Fibroblast of lung (primary cell): ENCODE results near the gene ITGA8. TPM values are rescaled to one million over a fixed set of nuclear protein-coding genes. Genes with fewer than 3 reads are reported as not detected.

ENCODE experiments used
- DNase-seq, 2 donors: peaks; one replicate each; pipeline versions ENCODE4 v3.0.0 to v3.0.0-alpha.2; 2010; ENCODE audit warnings: low read depth in 2 of 2
- H2AFZ ChIP-seq: 2 replicates; pipeline ENCODE4 v1.5.1; 2012; ENCODE audit warnings: low read length, control low read depth, inconsistent platforms
- H3K27ac ChIP-seq: 2 replicates; pipeline ENCODE4 v1.5.1; 2011; ENCODE audit warnings: low read length, control low read depth; ENCODE audit not compliant: insufficient read depth
- H3K27me3 ChIP-seq: 2 replicates; pipeline ENCODE4 v1.5.1; 2011; ENCODE audit warnings: mild to moderate bottlenecking, low read length; ENCODE audit not compliant: control insufficient read depth, insufficient read depth
- H3K36me3 ChIP-seq: 2 replicates; pipeline ENCODE4 v1.5.1; 2011; ENCODE audit warnings: low read length; ENCODE audit not compliant: control insufficient read depth, insufficient read depth
- H3K4me1 ChIP-seq: 2 replicates; pipeline ENCODE4 v1.5.1; 2011; ENCODE audit warnings: low read length; ENCODE audit not compliant: control insufficient read depth, insufficient read depth; ENCODE audit errors: extremely low read depth
- H3K4me2 ChIP-seq: 2 replicates; pipeline ENCODE4 v1.5.1; 2011; ENCODE audit warnings: low read length, control low read depth; ENCODE audit not compliant: insufficient read depth; ENCODE audit errors: extremely low read depth
- H3K4me3 ChIP-seq, 4 experiments: fragments of 200-600 bp in 1 of 4; sonication (generic) in 1 of 4; replicated peaks in 1 of 4; 2 replicates each; pipeline ENCODE4 v1.5.1; 2011 to 2016; ENCODE audit warnings: low read length in 4 of 4, low read depth in 3 of 4, mild to moderate bottlenecking in 3 of 4, control low read depth in 2 of 4, inconsistent platforms in 1 of 4, mixed read lengths in 1 of 4; ENCODE audit not compliant: insufficient read depth in 1 of 4; ENCODE audit errors: control extremely low read depth in 1 of 4
- H3K79me2 ChIP-seq: 2 replicates; pipeline ENCODE4 v1.5.1; 2012; ENCODE audit warnings: mild to moderate bottlenecking, low read length, inconsistent platforms; ENCODE audit not compliant: control insufficient read depth, insufficient read depth
- H3K9ac ChIP-seq: 2 replicates; pipeline ENCODE4 v1.5.1; 2011; ENCODE audit warnings: mild to moderate bottlenecking, low read length, control low read depth; ENCODE audit not compliant: insufficient read depth
- H3K9me3 ChIP-seq: 2 replicates; pipeline ENCODE4 v1.5.1; 2012; ENCODE audit warnings: low read depth, low read length; ENCODE audit not compliant: control insufficient read depth, insufficient read depth
- H4K20me1 ChIP-seq: 2 replicates; pipeline ENCODE4 v1.5.1; 2011; ENCODE audit warnings: low read length; ENCODE audit not compliant: control insufficient read depth, insufficient read depth; ENCODE audit errors: extremely low read depth
- EZH2 ChIP-seq: IDR thresholded peaks from 2 replicates; pipeline ENCODE4 v1.5.1; 2012; ENCODE audit warnings: low read length, control low read depth, mild to moderate bottlenecking; ENCODE audit errors: missing control alignments
- polyA plus RNA-seq, 2 donors: library from polyadenylated mRNA; depleted of rRNA in 1 of 2; stranded (reverse) in 1 of 2; unstranded in 1 of 2; fragments of >200 nt; gene quantifications; 2 replicates each; pipeline ENCODE4 v1.2.1, GENCODE V29; 2011 to 2012; ENCODE audit warnings: missing spikeins in 1 of 2
- total RNA-seq: library from RNA; depleted of rRNA; stranded (reverse); fragments of >200 nt; gene quantifications from 2 replicates; pipeline ENCODE4 v1.2.1, GENCODE V29; 2014
- TF ChIP-seq, protein P1 (sequence below), 2 donors: IDR thresholded peaks in 1 of 2; conservative IDR thresholded peaks in 1 of 2; 1 replicate in 1 of 2; 2 replicates in 1 of 2; pipeline ENCODE4 v1.5.1; 2011 to 2012; ENCODE audit warnings: low read length in 2 of 2, control low read depth in 1 of 2, inconsistent platforms in 1 of 2, low read depth in 1 of 2, mild to moderate bottlenecking in 1 of 2

ITGA8 gene
- total and polyA plus RNA-seq, 2 donors (not counting 1 experiment from before 2014, with no cell fraction given) = 0.62 to 0.99 TPM

DNA sequence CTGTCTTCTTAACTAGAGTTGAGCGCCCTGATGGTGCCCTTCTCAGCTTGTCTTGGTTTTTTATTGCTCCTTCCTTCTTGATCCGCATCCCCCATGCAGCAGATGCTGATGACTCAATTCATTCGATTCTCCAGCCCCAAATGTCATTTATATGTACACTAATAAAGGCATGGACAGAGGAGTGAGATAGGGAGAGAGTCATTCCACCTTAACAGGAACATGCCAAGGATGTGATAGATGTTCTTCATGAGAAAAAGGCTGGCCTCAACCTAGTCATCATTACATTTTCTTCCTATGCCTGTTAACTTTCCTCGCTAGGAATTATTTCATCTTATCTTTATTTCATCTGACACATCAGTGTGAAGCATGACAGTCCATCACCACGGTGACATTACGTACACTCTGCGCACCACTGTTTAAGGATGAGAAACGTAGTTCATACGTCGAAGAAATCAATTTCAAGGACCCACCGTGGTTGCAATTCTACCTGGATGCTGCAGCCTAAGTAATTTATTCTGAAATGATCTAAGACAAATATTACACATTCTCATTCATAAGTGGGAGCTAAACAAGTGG is 198.3 kb downstream of the ITGA8 start:
- H3K27me3 ChIP-seq = no peaks in the 10 kb centered on the region
- no peak overlapping the region for H3K4me3 ChIP-seq
- H2AFZ ChIP-seq = no peak overlapping the region
- no peaks in the 10 kb centered on the region for H3K9me3 ChIP-seq
- H3K36me3 ChIP-seq = no peaks in the 10 kb centered on the region
- no peaks in the 10 kb centered on the region for H3K79me2 ChIP-seq
- H3K9ac ChIP-seq = no peak overlapping the region
- H3K4me1 ChIP-seq = no peaks in the 10 kb centered on the region
- DNase-seq = no peak
- H3K27ac ChIP-seq = no peak overlapping the region
- TF ChIP-seq, protein P1, sequence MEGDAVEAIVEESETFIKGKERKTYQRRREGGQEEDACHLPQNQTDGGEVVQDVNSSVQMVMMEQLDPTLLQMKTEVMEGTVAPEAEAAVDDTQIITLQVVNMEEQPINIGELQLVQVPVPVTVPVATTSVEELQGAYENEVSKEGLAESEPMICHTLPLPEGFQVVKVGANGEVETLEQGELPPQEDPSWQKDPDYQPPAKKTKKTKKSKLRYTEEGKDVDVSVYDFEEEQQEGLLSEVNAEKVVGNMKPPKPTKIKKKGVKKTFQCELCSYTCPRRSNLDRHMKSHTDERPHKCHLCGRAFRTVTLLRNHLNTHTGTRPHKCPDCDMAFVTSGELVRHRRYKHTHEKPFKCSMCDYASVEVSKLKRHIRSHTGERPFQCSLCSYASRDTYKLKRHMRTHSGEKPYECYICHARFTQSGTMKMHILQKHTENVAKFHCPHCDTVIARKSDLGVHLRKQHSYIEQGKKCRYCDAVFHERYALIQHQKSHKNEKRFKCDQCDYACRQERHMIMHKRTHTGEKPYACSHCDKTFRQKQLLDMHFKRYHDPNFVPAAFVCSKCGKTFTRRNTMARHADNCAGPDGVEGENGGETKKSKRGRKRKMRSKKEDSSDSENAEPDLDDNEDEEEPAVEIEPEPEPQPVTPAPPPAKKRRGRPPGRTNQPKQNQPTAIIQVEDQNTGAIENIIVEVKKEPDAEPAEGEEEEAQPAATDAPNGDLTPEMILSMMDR (conservative IDR thresholded peaks at IDR 0.05 in 1 of 2, IDR thresholded peaks at IDR 0.05 in 1 of 2; ENCODE audit: low read depth in 1 of 2, low read length in 2 of 2) = no peak
- TF ChIP-seq EZH2 = no peak
- H4K20me1 ChIP-seq = no peaks in the 10 kb centered on the region
- no peak overlapping the region for H3K4me2 ChIP-seq

DNA sequence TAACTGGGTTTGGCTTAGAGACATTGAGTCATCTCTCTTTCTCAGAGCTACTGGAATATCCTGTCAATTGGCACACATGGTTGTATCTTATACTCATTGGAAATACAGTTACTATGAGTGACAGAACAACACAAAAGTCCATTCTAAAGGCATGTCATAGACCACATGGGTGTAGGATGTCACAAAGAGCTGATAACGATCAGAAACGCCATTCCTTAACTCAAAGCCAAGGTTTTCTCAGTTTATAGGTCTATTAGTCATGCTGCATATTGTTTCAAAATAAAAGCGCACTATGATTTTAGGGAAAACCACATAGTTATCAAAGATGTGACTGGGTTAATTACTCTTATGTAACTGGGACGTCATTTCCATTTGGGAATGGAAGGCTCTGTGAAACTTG is 201.5 kb downstream of the ITGA8 start:
- Histone ChIP-seq H3K27ac (no peak overlapping the region), H2AFZ (no peak overlapping the region), H4K20me1 (no peaks in the 10 kb centered on the region), H3K27me3 (no peaks in the 10 kb centered on the region), H3K9ac (no peak overlapping the region), H3K4me1 (no peaks in the 10 kb centered on the region), H3K4me3 (no peak overlapping the region), H3K79me2 (no peaks in the 10 kb centered on the region), H3K36me3 (no peaks in the 10 kb centered on the region), H3K4me2 (no peak overlapping the region), H3K9me3 (no peaks in the 10 kb centered on the region)
- TF ChIP-seq, protein P1 (conservative IDR thresholded peaks at IDR 0.05 in 1 of 2, IDR thresholded peaks at IDR 0.05 in 1 of 2; ENCODE audit: low read depth in 1 of 2, low read length in 2 of 2) = no peak
- TF ChIP-seq EZH2 = no peak
- peak; percentile 12 to 21 for DNase-seq

DNA sequence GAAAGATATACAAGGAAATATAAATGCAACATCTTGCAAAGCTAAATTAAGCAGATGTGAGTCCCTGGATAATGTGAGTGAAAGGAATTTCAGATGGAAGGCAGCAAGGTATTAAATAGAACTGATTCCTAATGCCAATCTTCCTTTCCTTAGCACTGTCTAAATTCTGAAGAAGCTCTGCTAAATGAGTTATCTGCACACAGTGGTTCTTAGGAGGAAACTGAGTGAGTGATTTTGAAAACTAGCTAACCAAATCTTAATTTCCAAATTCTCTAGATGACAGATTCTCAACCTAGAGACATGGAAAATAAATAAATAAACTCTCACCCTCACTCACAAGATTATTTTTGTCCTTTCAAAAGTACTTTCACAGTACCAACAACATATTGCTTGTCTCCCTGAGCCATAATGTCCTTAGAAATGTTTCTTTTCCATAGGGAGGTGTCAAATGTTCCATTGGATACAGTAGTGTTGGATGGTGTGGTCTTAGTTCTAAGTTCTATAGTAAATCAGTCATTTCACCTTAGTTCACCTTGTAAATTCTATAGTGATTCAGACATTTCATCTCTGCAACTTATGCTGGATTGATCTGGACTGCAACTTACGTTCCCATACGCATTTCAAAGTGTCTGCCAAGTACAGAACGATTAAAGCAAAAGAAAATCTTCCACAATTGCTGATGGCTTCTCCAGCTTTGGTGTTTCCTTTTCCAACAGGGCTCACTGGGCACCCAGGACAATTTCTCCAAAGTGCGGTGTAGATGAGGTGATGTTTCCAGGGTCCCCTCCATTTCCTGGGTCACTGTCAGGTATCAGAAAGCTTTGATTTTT is 203.3 kb downstream of the ITGA8 start:
- Histone ChIP-seq H4K20me1 (no peaks in the 10 kb centered on the region), H3K9ac (no peak overlapping the region), H3K4me1 (no peaks in the 10 kb centered on the region), H3K9me3 (no peaks in the 10 kb centered on the region), H3K4me3 (no peak overlapping the region), H3K27me3 (no peaks in the 10 kb centered on the region), H3K4me2 (no peak overlapping the region), H2AFZ (no peak overlapping the region), H3K27ac (no peak overlapping the region), H3K36me3 (no peaks in the 10 kb centered on the region), H3K79me2 (no peaks in the 10 kb centered on the region)
- no peak for DNase-seq
- TF ChIP-seq, protein P1 (conservative IDR thresholded peaks at IDR 0.05 in 1 of 2, IDR thresholded peaks at IDR 0.05 in 1 of 2; ENCODE audit: low read depth in 1 of 2, low read length in 2 of 2) = no peak
- TF ChIP-seq EZH2 = no peak
